Stimulated activated CD8-positive, alpha-beta memory T cell treated with anti-CD3 and anti-CD28 coated beads, Interleukin-7, amount 100 ng/mL, for 4 hours (primary cell): Measurements from ENCODE around the gene CHMP6.
A peak's percentile ranks its signal among the peaks of the same experiment; 100 is the strongest.

Experiments used
- DNase-seq, 2 donors: peaks; one replicate each; pipeline ENCODE4 v3.0.0-alpha.2; 2020; ENCODE audit warnings: low read depth in 2 of 2

CHMP6 gene

GRCh38 chr17:80991645-80992076 is at the start of gene CHMP6:
Gene CHMP6 (plus strand): TSS chr17:80991841. CDS start chr17:80991919, 78 bp downstream.
- DNase-seq = peak; percentile 22 to 68

DNA sequence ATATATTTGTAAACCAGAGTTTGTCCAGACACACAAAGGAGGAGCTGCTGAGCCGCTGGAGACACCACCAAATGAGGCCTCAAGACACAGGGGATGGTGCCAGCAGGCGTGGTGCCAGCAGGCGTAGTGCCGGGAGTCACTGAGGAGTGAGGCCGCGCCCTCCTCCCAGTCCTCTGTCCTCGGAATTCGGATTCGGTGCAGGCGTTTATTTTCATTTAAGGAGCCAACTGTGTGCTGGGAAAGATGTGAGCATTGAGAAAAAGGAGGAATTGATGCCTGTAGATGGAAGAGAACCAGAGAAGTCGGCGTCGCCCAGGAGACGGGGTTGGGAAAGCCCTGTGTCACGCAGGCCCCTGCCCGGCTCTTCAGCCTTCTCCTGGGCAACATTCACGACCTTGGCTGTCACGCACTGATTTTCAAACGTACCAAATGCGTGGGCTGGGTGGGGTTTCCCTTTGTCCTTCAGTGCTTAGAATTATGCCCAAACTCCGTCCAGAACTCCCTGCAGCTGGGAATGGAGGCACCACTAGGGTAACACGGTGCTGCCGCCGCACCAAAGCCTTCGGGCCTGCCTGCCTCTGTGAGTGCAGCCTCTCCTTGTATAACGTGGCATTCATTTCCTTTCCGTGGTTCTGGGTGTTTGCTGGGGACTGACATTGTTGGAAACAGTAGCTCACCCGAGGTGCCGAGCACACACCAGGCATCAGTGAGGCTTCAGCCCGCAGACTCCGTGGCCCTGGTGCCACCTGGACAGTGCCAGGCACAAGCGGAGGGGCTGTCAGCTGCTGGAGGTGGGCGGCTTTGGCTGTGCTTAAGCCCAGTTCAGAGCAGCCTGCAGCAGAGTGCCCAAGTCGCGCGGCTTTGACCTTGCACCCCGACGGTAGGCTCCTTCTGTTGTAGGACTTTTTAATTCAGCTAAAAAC is 49.0 kb upstream of the CHMP6 start:
- DNase-seq = no peak

DNA sequence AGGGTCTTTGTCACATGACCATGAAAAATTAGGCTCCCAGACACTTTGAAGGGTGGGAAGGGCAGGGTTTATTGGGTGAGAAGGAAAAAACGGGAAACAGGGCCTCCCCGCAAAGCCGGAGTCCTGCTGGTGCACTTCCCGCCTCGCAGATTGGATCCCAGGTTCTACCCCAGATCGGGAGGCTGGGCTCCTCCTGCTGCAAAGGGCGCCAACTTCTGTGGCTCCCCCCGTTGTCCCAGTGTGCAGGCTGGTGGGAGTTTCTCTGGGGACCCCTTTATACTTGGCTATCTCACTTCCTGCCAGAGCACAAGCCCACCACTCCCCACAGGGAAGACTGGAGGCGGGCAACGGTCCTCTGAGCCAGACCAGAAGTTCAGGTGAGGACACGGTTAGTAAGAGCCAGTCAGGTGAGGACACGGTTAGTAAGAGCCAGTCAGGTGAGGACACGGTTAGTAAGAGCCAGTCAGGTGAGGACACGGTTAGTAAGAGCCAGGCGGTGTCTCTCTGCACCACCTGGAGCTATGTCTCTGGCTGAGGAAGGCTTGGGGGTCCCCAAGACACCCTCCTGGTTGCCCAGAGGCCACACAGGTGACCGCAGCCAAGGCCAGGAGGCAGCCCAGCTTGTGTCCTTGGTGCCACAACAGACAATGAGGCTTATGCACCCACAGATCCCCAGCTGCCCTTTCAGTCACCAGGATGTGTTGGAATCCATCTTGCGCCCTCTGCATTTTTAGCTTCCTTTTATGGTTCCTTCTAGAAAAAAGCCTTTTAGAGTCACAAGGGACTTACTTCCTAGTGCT is 48.1 kb upstream of the CHMP6 start:
- DNase-seq = no peak

- DNase-seq = no peak
These were observed 47.3 kb upstream of the CHMP6 start for GRCh38 chr17:80944326-80944725.

DNA sequence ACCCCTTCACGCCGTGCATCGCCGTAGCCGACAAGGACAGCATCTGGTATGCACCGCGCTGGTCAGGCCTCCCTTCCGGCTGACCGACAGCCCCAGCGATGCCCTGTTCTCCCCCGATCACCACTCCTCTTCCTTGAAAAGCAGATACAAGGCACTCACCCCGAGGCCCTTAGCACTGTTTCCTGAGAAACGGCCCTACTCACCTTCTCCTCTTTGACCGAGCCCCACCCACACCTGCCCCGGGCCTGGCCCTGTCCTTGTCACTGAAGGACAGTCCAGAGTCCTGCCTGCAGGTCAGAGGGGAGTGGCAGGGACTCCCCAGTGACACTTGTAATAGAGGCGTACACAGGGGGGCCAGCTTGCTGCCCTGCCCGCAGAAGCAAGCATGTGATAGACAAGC is 45.9 kb upstream of the CHMP6 start:
- no peak for DNase-seq

DNA sequence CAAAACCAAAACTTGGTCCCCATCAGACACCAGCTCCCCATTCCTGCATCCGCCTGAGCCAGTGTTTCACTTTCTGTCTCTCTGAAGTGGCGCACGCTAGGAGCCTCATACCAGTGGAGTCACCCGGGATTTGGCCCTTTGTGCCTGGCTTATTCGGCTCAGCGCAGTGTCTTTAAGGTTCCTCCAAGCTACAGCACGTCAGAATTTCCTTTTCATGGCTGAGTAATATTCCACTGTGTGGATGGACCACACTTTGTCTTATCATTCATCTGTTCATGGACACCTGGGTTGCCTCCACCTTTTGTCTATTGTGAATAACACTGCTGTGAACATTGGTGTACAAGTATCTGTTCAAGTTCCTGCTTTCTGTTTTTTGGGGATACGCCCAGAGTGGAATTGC is 45.2 kb upstream of the CHMP6 start:
- DNase-seq = no peak

- no peak for DNase-seq
These were observed 44.3 kb upstream of the CHMP6 start for GRCh38 chr17:80947200-80947940.

GRCh38 chr17:80948019-80948975 is 43.3 kb upstream of the CHMP6 start:
- DNase-seq = no peak

DNA sequence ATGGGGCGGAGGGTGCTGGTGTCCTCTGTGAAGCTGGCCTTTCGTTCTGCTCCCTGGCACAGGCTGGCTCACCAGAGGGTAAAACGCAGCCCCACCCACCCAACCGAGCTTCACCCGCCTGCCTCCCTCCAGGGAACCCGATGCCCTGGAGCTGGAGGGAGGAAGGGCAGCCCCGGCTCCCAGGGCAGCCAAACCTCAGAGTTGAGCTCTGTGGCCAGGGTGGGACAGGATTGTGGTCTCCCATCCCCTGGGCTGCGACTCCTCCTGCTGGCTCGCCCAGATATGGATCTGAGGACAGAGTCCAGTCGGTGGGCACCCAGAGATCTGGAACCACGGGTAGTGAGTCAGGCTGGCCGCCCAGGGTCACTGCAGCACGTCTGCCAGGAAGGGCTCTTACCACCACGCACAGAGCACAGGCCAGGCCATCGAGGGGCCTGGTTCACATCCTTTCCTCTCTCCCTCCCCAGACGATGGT is 42.6 kb upstream of the CHMP6 start:
- DNase-seq = no peak

- no peak for DNase-seq
These were observed 41.9 kb upstream of the CHMP6 start for GRCh38 chr17:80949451-80950421.

DNA sequence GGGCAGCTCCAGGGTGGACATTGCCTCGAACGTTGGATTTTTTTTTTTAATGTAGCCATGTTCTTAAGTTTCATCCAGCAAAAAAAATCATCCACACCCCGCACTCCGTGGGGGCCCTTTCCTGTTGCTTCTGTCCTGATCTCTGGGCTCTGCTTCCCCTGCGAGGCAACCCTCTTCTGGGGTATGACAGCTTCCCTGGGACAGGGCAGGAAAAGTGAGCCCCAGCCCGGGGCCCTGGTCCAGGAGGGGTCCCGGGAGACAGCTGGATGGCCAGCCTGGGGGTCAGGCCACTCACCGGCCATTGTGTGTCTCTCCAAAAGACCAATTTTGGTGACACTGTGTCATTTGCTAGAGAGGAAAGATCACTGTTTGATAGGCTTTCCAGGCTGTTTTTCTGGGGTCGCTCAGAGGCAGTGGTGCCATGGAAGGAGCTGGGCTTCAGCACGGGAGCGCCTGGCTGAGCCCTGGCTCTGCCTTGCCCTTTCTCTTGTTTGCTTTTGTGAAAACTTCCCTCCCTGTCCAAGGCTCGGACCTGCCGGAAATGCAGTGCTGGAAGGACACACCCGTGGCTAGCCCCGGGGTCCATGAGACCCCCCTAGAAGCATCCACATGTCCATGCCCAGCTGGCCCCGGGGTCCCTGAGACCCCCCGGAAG is 41.0 kb upstream of the CHMP6 start:
- DNase-seq = no peak

- no peak for DNase-seq
These were observed 40.2 kb upstream of the CHMP6 start for GRCh38 chr17:80951121-80952090.

- no peak for DNase-seq
These were observed 39.4 kb upstream of the CHMP6 start for GRCh38 chr17:80952291-80952690.

DNA sequence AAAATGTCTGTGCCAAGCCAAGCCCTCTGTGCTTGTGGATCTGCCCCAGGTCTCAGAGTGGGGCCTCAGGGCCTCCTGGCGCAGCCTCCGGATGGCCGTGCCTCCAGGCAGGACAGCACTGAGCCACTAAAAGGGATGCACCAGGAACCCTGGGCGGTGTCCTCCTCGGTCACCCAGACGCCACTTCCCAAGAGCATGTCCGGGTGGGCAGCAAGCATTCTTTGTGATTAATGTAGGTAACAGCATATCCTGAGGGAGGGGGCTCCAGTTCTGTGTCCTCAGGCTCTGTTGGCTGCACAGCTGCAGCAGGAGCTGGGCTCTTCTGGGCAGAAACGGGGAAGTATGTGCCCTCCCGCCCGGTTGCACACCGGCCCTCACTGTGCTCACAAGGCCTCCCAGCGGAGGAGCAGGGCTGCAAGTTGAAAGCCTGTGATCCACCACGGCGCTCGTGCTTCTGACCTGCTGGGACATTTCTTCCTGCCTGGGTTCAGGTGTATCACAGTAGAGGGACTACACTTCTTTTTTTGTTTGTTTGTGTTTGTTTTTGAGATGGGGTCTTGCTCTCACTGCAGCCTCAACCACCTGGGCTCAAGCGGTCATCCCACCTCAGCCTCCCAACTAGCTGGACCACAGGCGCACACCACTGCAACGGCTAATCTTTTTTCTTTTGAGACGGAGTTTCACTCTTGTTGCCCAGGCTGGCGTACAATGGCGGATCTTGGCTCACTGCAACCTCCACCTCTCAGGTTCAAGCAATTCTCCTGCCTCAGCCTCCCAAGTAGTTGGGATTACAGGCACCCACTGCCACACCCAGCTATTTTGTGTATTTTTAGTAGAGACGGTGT is 37.9 kb upstream of the CHMP6 start:
- DNase-seq = no peak

GRCh38 chr17:80955078-80955477 is 36.6 kb upstream of the CHMP6 start:
- no peak for DNase-seq

GRCh38 chr17:80955671-80956280 is 35.9 kb upstream of the CHMP6 start:
- no peak for DNase-seq
